ENCODE measurements around the gene SLC31A1.
"Not testable (repeated sequence)": the region's sequence is repeated elsewhere in the genome, so short reads cannot be mapped to it uniquely, and the experiment has no call there.

SLC31A1 gene

DNA sequence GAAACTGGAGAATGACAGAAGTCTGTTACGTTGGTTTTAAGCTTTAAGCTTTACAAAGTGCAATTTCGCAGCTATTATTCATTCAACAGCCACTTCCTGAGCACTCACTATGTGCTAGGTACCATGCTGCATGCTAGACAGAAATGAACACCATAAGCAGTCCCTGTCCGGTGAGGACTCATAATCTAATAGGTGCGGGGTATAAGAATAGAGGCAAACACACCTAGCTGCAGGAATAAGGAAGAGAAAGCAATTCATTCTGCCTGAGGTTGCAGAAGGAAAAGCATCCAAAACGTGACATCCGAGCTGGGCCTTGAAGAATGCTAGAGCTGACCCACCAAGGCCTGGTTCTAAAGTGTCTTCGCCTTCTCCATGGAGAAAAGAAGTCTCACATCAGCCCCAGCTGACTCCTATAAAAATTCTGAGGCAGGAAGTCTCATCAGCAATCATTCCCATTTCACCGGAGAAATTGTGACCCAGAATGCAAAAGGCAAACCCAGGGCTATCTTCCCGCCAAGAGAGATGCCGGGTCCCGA is 809 bp upstream of the SLC31A1 start:
- DNase-seq (ENCODE audit: low read depth), result no peak

DNA sequence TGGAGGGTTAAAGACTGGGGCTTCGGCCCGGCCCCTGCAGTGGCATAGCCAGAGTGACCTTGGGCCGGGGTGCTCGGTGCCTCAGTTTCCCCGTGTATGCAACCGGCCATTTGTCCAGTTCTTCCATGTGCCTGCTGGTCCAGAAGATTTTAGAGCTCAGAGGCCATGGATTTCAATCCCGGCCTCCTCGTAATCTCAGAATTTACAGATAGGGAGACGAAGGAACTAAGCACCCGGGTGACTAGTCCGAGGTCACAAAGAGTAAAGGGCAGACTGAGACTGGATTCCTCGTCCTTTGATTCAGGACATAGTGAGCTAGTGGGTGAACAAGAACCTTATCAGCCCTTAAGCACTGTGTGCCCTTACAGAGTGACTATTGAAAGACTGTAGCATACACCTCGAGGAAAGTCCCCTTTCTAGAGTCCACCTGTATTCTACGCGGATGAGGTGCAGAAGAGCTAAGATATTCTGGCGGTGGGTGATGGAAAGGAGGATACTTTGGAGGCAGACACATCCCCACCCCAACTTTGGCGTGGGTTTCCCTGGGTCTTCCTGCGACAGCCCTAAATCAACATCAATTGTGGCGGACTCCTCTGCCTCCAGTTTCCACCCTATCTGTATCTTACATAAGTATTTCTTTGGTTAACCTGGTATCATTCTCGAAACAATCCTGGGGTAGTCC is 597 bp downstream of the SLC31A1 start:
- no peak for DNase-seq (ENCODE audit: low read depth)

DNA sequence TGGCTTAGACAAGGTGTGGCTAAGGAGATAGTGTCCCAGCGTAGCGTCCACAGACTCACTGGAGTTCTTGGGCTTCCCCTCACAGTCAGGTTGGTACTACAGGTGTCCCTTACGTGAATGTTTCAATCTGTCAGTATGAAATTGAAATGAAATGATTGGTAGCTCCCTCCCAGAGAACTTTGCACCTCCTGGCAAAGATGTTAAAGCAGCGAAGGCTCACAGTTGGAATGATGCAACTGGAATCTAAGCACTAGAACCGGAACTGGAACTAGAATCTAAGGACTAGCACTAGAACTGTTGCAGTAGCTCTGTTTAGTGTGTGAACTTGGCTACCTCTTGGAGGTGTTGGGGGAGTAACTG is 1.1 kb downstream of the SLC31A1 start:
- DNase-seq (ENCODE audit: low read depth), result peak; percentile 33

DNA sequence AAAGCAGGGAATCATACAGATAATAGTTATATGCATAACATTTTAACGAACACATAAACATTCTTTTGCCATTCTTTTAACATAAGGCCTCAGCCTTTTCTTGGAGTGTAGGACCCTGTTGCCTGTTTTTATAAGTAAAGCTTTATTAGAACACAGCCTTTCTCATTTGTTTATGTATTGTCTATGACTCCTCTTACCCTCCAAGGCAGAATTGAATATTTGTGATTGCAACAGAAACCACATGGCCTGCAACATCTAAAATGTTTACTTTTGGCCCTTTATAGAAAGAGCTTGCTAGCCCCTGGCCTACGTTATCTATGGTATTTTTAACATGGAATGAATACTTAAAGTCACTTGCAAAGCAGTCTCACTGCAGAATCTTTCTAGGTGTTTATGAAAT is 2.6 kb downstream of the SLC31A1 start:
- DNase-seq (ENCODE audit: low read depth), result peak; percentile 92

DNA sequence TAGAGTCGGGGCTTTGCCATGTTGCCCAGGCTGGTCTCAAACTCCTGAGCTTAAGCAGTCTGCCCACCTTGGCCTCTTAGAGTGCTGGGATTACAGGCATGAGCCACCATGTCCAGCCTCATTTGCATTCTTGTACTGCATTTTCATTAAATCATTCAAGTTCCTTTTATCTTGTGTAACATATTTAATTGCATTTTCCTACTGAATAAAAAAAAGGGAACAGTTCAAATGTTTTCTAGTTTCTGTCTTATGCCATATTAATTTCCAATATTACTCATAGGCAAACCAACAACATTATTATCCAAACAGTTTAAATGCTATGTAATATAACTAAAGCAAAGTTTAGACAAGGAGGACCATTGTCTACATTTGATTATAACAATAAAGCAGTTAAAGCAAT is 6.1 kb downstream of the SLC31A1 start:
- DNase-seq (ENCODE audit: low read depth), result no peak

DNA sequence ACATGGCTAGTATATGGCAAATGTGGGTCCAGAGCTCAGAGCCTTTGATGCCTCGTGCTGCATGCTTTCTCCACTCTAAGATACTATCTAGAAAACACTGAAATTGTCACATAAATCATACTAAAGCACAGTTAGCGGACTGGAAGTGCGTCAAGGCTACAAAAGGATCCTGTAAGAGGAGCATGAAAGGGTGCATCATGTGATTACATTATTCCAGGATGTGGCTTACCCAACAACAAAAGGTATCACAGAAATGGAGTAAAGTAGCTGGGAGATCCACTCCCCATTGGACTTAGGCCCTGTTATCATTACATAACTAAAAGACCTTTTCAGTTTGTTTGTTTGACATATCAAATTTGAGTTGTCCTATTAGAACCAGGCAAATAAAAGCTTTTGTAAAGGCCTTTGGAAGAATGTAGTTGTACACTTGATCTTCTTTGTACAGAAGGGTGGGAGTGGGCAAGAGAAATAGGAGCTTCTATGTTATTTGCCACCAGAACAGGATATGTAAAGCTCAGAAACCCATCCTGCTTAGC is 6.9 kb downstream of the SLC31A1 start:
- peak; percentile 82 for DNase-seq (ENCODE audit: low read depth)

DNA sequence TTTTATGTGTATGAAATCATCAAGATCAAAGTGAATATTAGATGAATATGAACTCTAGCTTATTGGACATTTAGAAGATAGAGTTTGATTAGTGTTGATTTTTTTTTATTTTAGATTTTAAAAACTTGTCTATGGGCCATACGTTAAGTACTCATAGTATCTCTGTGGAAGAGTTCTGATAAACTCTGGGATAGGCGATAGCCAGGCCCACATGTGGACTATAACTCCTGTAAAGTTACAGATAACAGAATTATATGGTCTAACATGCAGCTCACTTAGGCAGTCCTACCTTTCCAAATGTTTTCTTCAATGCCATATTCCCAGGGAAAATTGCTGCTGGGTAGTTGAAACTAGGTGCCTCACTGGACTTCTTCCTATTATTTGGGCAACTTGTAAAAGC is 10.4 kb downstream of the SLC31A1 start:
- DNase-seq (ENCODE audit: low read depth), result no peak

DNA sequence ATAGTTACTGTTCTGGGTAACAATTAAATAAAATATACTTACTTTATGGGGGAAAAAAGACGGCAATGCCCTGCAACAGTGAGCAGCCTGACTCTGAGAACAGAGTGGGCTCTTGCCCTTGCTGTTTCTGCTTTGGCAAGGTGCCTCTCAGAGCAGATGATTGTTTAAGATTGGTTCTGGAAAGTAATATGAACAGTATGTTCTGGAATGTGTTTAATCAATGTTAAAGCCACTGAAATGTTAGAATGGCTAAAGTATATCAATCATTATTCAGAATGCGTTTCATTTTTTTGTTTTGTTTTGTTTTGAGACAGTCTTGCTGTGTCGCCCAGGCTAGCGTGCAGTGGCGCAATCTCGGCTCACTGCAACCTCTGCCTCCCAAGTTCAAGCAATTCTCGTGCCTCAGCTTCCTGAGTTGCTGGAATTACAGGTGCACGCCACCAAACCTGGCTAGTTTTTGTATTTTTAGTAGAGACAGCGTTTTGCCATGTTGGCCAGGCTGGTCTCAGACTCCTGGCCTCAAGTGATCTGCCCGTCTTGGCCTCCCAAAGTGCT is 14.4 kb downstream of the SLC31A1 start:
- peak; percentile 30 for DNase-seq (ENCODE audit: low read depth)

DNA sequence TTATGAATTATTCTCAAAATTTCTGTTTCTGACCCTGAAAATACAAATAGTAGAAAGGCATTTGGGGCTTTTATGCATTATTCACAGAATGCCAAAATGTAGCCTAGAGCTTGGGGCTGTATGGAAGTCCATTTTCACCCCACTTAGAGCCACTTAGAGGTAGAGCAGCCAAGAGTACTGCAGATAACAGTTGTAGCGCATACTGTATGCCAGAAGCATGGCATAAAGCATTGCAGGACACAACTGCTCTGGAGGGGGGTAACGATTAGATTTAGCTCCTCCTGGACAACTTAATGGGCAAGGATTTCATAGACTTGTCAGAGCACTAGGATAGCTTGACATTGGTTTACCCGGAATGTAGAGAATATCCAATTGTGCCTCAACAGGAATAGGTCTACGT is 15.7 kb downstream of the SLC31A1 start:
- no peak for DNase-seq (ENCODE audit: low read depth)

DNA sequence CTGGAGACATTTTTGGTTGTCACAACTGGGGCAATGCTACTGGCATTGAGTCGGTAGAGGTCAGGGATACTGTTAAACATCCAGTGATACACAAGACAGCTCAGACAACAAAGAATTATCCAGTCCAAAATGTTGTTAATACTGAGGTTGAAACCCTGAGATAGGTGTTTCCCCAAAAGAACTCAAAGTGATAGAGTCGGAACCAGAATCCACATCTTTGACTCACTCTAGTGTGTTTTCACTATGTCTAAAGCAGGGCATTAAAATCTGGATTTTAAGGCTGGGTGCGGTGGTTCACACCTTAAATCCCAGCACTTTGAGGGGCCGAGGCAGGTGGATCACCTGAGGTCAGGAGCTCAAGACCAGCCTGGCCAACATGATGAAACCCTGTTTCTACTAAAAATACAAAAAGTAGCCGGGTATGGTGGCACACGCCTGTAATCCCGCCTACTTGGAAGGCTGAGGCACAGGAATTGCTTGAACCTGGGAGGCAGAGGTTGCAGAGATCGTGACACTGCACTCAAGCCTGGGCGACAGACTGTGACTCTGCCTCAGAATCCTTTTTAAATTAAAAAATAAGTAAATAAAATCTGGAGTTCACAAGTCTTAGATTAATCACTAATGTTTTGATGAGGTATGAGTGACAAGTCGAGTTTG is 17.0 kb downstream of the SLC31A1 start:
- DNase-seq (ENCODE audit: low read depth), result no peak

DNA sequence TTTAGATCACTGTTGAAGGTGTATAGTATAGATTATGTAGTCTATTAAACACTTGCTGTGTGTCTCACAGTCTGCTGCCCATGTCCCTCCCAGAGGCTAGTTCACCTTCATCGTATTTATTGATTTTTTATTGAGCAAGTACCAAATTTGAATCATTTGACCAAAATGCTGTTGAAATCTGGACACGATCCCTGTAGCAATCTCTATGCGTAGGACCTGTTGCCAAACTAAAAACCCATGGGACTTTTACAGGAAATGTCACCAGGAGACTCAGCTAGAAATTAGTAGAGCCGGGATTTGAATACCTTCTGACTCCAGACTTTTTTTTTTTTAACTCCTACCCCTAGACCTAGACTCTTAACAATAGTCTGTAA is 17.5 kb downstream of the SLC31A1 start:
- DNase-seq (ENCODE audit: low read depth), result no peak

DNA sequence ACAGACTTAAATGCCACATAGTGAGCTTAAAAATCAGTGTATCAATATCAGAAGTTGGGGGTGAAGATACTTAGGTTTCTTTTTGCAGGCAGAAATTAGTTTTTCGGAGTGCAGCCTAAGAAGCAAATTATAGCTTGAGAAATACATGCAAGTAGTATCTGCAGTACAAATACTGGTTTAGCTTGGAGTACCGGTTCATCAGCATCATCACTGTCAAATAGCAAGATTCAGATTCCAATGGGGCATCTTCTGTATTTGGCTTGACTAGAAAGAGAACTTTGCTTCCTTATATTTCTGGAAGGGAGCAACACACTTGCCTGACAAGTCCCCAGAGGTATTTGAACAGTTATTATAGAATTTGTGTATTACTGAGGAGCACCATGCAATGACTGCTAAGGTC is 19.8 kb downstream of the SLC31A1 start:
- no peak for DNase-seq (ENCODE audit: low read depth)

DNA sequence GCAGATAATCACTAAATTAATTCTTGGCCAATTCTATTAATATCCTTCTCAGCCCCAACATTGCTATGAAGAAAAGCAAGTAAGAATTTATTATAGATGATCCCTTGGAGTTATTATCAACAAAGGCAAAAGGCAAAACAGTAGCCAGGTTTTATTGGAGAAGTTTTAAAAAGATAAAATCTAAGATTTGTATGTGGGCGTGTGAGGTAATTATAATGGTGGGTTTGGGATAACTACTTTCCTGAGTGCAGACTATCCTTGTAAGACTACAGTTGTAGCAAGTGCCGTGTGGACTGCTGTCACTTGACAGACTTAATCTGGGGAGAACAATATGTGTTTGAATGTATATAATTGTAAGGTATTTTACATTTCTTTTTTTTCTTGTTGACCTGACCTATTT is 23.2 kb downstream of the SLC31A1 start:
- DNase-seq (ENCODE audit: low read depth), result no peak

DNA sequence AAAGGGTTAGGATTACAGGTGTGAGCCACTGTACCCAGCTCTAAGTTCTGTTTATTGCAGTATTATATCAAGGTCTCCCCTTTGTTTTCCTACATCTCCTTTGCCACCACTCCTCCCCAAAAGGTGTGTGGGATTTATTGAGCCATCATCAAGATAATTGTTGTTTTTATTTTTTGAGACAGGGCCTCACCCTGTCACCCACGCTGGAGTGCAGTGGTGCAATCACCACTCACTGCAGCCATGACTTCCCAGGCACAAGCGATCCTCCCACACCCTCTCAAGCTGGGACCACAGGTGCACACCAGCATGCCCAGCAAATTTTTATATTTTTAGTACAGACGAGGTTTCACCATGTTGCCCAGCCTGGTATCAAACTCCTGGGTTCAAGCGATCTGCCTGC is 24.6 kb downstream of the SLC31A1 start:
- DNase-seq (ENCODE audit: low read depth), result no peak

DNA sequence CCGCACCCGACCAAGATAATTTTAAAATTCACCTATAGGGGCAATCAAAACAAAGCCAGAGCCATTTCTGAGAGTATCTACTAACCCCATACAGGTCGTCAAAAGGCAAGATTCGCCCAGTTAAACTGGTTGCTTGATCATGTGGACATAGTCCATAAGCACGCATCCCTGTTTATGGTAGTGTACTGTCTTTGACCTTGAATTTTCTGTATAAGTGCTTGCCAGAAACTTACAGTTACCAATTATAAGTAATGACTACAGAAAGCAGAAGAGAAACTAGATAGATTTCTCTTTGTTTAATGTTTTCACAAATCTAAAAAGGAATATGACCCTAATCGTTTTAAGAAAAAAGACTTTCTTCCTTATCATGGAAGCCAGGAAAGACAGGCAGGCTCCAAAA is 25.6 kb downstream of the SLC31A1 start:
- DNase-seq (ENCODE audit: low read depth), result no peak

DNA sequence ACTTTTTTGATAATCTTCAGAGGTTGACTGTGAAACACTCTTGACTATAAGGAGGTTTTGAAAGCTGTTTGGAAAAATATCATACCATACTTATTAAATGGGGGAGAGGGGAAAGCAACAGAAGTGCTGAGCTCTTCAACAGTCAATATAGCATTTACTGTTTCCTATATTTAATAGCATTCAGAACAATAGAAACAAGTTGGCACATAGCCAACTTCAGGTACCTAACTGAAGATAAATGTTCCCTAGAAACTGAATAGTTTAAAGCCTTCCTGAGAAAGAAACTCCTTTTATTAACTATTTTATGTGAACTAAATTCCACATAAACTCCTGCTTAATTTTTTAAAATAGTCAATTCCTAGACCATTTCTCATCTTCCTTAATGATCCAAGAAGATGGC is 26.3 kb downstream of the SLC31A1 start:
- DNase-seq (ENCODE audit: low read depth), result no peak

DNA sequence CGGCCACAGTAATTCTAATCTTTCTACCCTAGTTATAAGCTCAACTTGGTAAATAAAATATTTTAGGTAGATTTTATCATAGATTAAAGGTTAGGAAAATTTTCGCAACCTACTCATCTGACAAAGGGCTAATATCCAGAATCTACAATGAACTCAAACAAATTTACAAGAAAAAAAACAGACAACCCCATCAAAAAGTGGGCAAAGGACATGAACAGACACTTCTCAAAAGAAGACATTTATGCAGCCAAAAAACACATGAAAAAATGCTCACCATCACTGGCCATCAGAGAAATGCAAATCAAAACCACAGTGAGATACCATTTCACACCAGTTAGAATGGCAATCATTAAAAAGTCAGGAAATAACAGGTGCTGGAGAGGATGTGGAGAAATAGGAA is 28.3 kb downstream of the SLC31A1 start:
- DNase-seq (ENCODE audit: low read depth), result not testable (repeated sequence)

DNA sequence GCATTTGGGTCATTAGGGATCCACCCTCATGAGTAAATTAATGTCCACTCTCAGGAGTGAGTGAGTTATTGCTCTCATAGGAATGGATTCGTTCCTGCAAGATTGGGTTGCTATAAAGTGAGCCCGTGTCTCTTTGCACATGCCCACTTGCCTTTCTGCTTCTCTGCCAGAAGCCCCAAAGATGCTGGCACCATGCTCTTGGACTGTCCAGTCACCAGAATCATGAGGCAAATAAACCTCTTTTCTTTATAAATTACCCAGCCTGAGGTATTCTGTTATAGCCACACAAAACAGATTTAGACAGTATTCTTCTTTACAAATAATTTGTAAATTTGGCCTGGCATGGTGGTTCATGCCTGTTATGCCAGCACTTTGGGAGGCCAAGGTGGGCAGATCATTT is 29.5 kb downstream of the SLC31A1 start:
- no peak for DNase-seq (ENCODE audit: low read depth)

DNA sequence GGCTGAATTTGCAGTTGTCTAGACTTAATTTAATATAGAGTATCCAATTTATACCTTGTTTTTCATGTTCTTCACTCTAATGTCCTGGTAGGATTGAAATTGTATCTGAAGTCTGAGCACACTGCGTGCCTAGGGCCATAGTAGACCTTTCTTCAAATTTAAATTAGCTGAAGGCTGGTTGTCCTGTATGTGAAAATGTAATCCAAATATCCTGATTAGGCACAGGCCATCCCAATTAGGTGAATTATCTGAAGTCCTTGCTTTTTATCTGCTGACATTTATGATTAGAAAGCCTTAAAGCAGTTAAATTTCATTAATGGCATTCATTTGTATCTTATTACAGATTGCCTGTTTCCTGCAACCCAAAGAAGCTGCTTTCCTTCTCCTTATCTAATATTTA is 33.6 kb downstream of the SLC31A1 start:
- no peak for DNase-seq (ENCODE audit: low read depth)

DNA sequence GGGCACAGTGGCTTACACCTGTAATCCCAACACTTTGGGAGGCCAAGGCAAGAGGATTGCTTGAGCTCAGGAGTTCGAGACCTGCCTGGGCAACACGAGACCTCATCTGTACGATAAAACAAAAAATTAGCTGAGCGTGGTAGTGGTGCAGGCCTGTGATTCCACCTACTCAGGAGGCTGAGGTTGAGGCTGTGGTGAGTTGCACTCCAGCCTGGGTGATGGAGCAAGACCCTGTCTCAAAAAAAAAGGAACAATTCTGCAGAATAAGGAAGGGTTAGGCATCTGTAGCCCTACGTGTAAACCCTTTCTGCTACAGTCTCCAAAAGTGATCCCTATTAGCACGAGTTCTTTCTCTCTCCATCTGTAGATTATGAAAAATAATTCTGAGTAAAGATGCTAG is 34.1 kb downstream of the SLC31A1 start:
- no peak for DNase-seq (ENCODE audit: low read depth)

DNA sequence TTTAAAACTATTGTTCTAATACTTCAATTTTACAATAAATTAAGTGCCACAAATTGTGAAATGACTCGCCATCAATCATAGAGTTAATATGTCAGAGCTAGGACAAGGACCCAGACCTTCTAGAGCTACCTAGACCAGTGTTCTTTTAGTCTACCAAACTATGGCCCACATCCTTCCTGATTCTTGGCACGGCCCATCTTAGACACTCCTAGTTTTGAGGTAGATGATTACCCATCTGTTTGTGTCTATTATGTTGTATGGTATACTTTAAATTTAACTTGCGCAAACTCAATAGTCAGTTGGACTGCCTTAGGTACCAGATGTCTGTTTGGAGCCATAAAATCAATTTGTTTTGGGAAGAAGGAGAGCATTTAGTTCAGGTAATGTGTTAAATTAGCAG is 36.5 kb downstream of the SLC31A1 start:
- no peak for DNase-seq (ENCODE audit: low read depth)

DNA sequence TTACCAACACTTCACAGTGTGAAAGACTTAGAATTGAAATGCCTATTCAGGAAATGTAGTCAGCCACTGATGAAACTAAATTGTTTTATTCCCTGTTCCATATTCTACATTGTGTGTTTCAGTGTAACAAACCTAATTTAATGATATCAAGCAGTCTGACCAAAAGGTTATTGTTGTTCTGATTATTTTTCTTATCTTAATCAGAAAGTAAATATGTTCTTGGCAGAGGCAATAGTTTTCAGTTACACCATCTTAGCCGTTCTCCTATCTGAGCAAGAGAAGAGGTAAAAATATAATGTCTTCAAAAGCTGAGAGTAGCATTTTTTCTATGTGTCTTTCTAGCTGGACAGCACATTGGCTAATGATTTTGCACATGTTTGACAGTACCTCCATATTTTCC is 36.9 kb downstream of the SLC31A1 start:
- DNase-seq (ENCODE audit: low read depth), result no peak

DNA sequence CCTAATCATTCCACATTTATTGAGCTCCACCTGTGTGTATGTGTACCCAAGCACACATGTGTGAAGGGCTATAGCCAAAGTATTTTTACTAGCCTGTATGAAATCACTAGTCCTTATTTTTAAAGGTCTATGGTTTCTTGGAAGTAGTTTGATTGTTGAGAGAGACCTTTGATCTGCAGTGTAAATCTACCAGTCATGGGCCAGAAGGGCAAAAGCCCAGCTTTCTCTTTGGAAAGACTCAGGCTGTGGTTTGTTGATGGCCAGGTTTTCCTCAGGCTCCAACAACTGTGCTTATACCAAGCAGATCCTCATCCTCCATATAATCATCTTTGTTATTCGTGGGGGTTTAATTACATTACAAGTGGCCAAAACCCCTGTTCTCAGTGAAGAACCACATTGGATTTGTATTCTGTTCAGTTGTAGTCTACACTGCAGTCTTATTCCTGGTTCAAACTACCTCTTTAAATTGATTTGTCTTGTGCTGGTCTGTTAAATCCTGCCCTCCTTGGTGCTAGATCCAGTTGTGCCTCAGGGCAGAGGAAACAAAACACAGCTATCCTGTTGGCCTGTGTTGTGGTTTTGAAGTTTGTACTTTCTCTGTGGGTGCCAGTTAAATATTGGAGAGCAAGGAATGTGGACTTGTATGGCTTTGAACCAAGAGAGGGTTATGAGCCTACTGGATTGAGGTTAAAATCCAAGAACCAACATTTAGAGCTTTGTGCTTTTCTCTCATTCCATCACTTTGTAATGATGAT is 40.8 kb downstream of the SLC31A1 start:
- no peak for DNase-seq (ENCODE audit: low read depth)

Data from amniotic epithelial cell (primary cell).